Stimulated activated CD8-positive, alpha-beta memory T cell treated with anti-CD3 and anti-CD28 coated beads, Interleukin-12 subunit alpha, Interleukin-12 subunit beta, amount 100 ng/mL, for 4 hours (primary cell): ENCODE results near the gene BEGAIN.

ENCODE experiments used
- DNase-seq: peaks from one replicate; pipeline ENCODE4 v3.0.0-alpha.2; 2020; ENCODE audit warnings: low read depth

The BEGAIN gene

GRCh38 chr14:100549834-100550625, 37.2 kb downstream of the BEGAIN start:
- no peak for DNase-seq

GRCh38 chr14:100548939-100549338, 38.3 kb downstream of the BEGAIN start:
- no peak for DNase-seq

GRCh38 chr14:100548295-100548655, 38.9 kb downstream of the BEGAIN start:
- DNase-seq: no peak

GRCh38 chr14:100547633-100548294, 39.5 kb downstream of the BEGAIN start:
- no peak for DNase-seq

- no peak for DNase-seq
These were observed 41.2 kb downstream of the BEGAIN start for GRCh38 chr14:100546051-100546443.

- DNase-seq: no peak
These were observed 41.9 kb downstream of the BEGAIN start for GRCh38 chr14:100545359-100545758.

GRCh38 chr14:100544506-100545141, 42.6 kb downstream of the BEGAIN start:
- no peak for DNase-seq

GRCh38 chr14:100543471-100544455, 43.5 kb downstream of the BEGAIN start:
- no peak for DNase-seq

GRCh38 chr14:100542619-100543205, 44.5 kb downstream of the BEGAIN start:
- DNase-seq: no peak

- no peak for DNase-seq
These were observed 45.3 kb downstream of the BEGAIN start for GRCh38 chr14:100541621-100542560.

- DNase-seq: no peak
These were observed 46.1 kb downstream of the BEGAIN start for GRCh38 chr14:100540926-100541620.

GRCh38 chr14:100540141-100540925, 46.9 kb downstream of the BEGAIN start:
- no peak for DNase-seq

GRCh38 chr14:100539766-100540140, 47.5 kb downstream of the BEGAIN start:
- DNase-seq: no peak

GRCh38 chr14:100539003-100539660, 48.1 kb downstream of the BEGAIN start:
- DNase-seq: no peak

- DNase-seq: no peak
These were observed 48.7 kb downstream of the BEGAIN start for GRCh38 chr14:100538351-100539002.

GRCh38 chr14:100537446-100538350, 49.5 kb downstream of the BEGAIN start:
- DNase-seq: no peak
